ENCODE measurements around the gene PRR35. TPM values are rescaled to one million over a fixed set of nuclear protein-coding genes. Genes with fewer than 3 reads are reported as not detected.

Gene PRR35
- polyA plus RNA-seq, 1 donor, result not detected

GRCh38 chr16:552171-552570 lies 8.0 kb upstream of the PRR35 start:
- H3K4me1 ChIP-seq (ENCODE audit: control insufficient read depth, insufficient read depth, low read length), result no peaks in the 10 kb centered on the region
- no peak for DNase-seq
- no peak overlapping the region for H3K27ac ChIP-seq (ENCODE audit: low read length)
- peaks cover 19% of the 10 kb centered on the region for H3K9me3 ChIP-seq (ENCODE audit: control insufficient read depth, low read depth, low read length)
- H3K36me3 ChIP-seq (ENCODE audit: control insufficient read depth, insufficient read depth, low read length), result peaks cover 46% of the 10 kb centered on the region
- WGBS (ENCODE audit: insufficient coverage, low lambda C conversion rate), result no CpG with 5 or more reads among the region's 35 CpGs
- no peaks in the 10 kb centered on the region for H3K27me3 ChIP-seq (ENCODE audit: control insufficient read depth, insufficient read depth, low read length)
- H3K4me3 ChIP-seq (ENCODE audit: low read length), result no peak overlapping the region

DNA sequence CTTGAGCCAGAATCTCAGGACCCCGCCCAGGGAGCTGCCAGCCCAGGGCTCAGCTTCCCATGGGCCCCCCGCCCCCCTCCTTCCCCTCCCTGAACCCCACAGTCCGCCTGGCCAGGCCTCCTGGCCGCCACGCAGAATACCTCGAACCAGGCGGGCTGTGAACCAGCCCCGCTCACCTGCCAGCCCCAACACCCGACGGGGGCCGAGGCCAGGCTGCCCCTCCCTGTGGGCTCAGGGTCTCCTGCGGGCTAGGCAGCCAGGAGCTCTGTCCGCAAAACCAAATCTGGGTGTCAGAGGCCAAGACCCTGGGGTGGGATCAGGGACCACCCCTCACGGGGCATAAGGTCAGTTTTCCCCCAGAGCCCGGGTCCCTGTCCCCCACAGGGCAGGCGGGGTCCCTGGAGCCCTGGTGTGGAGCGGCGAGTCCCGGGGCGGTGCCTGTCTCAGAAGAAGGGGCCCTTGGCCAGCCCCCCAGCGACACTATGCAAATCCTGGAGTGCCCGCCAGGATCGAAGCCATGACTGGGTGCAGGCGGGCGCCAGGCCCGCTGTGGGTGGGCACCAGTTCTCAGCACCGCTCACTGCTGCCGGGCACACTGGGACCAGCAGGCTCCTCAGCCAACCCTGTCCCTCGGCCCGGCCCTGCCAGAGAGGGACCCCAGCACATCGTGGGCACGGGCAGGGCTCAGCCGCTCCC lies 6.4 kb upstream of the PRR35 start:
- Histone ChIP-seq H3K27me3 (ENCODE audit: control insufficient read depth, insufficient read depth, low read length) (peaks cover 10% of the 10 kb centered on the region), H3K27ac (ENCODE audit: low read length) (no peak overlapping the region), H3K9me3 (ENCODE audit: control insufficient read depth, low read depth, low read length) (peaks cover 15% of the 10 kb centered on the region), H3K4me1 (ENCODE audit: control insufficient read depth, insufficient read depth, low read length) (no peaks in the 10 kb centered on the region), H3K36me3 (ENCODE audit: control insufficient read depth, insufficient read depth, low read length) (peaks cover 39% of the 10 kb centered on the region), H3K4me3 (ENCODE audit: low read length) (no peak overlapping the region)
- DNase-seq, result no peak
- WGBS (ENCODE audit: insufficient coverage, low lambda C conversion rate), result no CpG with 5 or more reads among the region's 33 CpGs

- Histone ChIP-seq H3K36me3 (ENCODE audit: control insufficient read depth, insufficient read depth, low read length) (peaks cover 36% of the 10 kb centered on the region), H3K9me3 (ENCODE audit: control insufficient read depth, low read depth, low read length) (peaks cover 14% of the 10 kb centered on the region), H3K4me3 (ENCODE audit: low read length) (no peak overlapping the region), H3K27ac (ENCODE audit: low read length) (no peak overlapping the region), H3K4me1 (ENCODE audit: control insufficient read depth, insufficient read depth, low read length) (peaks cover 4% of the 10 kb centered on the region), H3K27me3 (ENCODE audit: control insufficient read depth, insufficient read depth, low read length) (peaks cover 15% of the 10 kb centered on the region)
- DNase-seq, result no peak
- no CpG with 5 or more reads among the region's 11 CpGs for WGBS (ENCODE audit: insufficient coverage, low lambda C conversion rate)
Measured at GRCh38 chr16:554297-554621, 5.9 kb upstream of the PRR35 start.

GRCh38 chr16:554640-555365 lies 5.4 kb upstream of the PRR35 start:
- Histone ChIP-seq H3K27ac (ENCODE audit: low read length) (no peak overlapping the region), H3K36me3 (ENCODE audit: control insufficient read depth, insufficient read depth, low read length) (peaks cover 31% of the 10 kb centered on the region), H3K27me3 (ENCODE audit: control insufficient read depth, insufficient read depth, low read length) (peaks cover 21% of the 10 kb centered on the region), H3K4me1 (ENCODE audit: control insufficient read depth, insufficient read depth, low read length) (peaks cover 7% of the 10 kb centered on the region), H3K9me3 (ENCODE audit: control insufficient read depth, low read depth, low read length) (peaks cover 9% of the 10 kb centered on the region), H3K4me3 (ENCODE audit: low read length) (no peak overlapping the region)
- DNase-seq, result no peak
- no CpG with 5 or more reads among the region's 54 CpGs for WGBS (ENCODE audit: insufficient coverage, low lambda C conversion rate)

DNA sequence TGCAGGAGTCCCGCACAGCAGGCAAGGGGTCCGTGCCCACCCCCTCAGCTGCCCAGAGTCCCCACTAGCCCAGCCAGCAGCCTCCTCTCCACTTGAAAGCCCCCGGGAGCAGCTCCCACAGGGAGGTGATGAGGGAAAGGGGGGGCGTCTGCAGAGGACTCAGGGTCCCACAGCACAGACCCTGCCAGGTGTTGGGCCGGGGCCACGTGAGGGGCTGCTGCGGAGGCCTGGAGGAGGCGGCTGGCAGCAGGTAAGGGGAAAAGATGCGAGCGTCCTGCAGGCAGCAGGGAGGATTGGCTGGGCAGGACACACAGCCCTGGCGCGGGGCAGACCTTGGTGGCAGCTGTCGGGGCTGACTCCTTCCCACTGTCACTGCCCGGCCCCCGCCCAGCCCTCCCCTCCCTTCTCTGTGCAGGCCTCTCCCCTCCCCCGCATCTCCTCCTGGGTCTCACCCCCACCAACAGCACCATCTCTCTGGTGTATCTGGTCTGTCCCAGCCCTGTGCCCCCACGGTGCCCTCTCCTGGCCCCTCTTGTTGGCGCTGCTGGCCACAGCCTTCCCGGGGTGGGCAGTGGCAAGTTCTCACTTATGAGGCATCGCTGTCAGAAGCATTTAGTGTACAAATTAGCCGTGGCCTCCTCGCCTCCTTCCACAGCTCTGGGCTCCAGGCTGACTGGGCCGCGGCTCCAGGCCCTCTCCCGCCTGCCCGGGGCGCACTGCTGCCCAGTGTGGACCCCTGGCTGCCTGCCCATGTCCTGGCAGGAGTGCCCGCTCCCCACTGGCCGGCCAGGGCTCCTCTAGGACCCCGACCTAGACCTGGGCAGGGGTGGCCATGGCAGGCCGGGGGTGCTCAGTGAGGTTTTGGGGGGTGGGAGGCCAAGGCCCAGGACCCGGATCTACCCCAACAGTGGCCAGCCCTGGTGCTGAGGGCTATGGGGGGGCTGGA lies 4.4 kb upstream of the PRR35 start:
- peaks cover 21% of the 10 kb centered on the region for H3K36me3 ChIP-seq (ENCODE audit: control insufficient read depth, insufficient read depth, low read length)
- no peak overlapping the region for H3K27ac ChIP-seq (ENCODE audit: low read length)
- H3K4me3 ChIP-seq (ENCODE audit: low read length), result no peak overlapping the region
- no CpG with 5 or more reads among the region's 32 CpGs for whole genome bisulfite sequencing (ENCODE audit: insufficient coverage, low lambda C conversion rate)
- H3K27me3 ChIP-seq (ENCODE audit: control insufficient read depth, insufficient read depth, low read length), result peaks cover 23% of the 10 kb centered on the region
- DNase-seq, result no peak
- peaks cover 7% of the 10 kb centered on the region for H3K4me1 ChIP-seq (ENCODE audit: control insufficient read depth, insufficient read depth, low read length)
- H3K9me3 ChIP-seq (ENCODE audit: control insufficient read depth, low read depth, low read length), result peaks cover 8% of the 10 kb centered on the region

GRCh38 chr16:556474-557173 lies 3.6 kb upstream of the PRR35 start:
- H3K27me3 ChIP-seq (ENCODE audit: control insufficient read depth, insufficient read depth, low read length), result peaks cover 31% of the 10 kb centered on the region
- no peak for DNase-seq
- H3K9me3 ChIP-seq (ENCODE audit: control insufficient read depth, low read depth, low read length), result peaks cover 14% of the 10 kb centered on the region
- no peak overlapping the region for H3K4me3 ChIP-seq (ENCODE audit: low read length)
- peaks cover 7% of the 10 kb centered on the region for H3K4me1 ChIP-seq (ENCODE audit: control insufficient read depth, insufficient read depth, low read length)
- no peak overlapping the region for H3K27ac ChIP-seq (ENCODE audit: low read length)
- no CpG with 5 or more reads among the region's 32 CpGs for WGBS (ENCODE audit: insufficient coverage, low lambda C conversion rate)
- H3K36me3 ChIP-seq (ENCODE audit: control insufficient read depth, insufficient read depth, low read length), result peaks cover 15% of the 10 kb centered on the region

DNA sequence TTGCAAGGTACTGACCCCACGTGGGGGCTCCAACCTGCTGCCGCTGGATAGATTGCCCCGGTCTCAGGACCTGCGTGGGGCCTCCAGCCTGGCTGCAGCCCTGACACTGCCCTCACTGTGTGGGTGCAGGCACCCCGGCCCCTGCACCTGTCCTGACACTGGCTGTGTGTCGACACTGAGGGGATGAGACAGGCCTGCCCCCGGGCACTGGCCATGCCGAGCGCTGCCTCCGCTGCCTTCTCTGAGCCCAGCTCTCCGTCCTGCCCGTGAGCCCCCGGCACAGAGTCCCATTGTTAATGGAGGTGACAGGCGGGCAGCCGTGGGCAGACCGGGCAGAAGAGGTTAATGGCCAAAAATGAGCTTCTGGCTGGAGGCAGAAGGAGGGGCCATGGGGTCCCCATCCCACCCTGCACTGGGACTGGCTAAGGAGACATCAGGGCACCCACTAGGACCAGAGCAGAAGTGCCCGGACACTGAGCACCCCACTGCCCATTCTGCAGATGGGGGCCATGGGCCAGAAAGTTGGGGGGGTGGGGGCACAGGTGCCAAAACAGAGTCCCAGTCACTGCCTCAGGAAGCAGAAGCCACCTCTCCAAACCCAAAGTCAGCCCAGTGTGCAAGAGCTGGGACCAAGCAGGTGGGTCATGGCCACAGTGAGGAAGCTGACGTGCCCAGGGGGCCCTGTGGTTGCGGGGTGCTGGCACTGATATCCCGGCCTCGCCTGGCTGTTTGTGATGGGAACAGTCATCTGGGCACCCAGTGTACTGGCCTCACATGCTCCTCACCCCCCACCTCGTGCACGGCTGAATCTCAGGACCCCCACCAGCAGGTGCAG lies 2.5 kb upstream of the PRR35 start:
- no peak for DNase-seq
- no CpG with 5 or more reads among the region's 23 CpGs for WGBS (ENCODE audit: insufficient coverage, low lambda C conversion rate)
- no peak overlapping the region for H3K27ac ChIP-seq (ENCODE audit: low read length)

DNA sequence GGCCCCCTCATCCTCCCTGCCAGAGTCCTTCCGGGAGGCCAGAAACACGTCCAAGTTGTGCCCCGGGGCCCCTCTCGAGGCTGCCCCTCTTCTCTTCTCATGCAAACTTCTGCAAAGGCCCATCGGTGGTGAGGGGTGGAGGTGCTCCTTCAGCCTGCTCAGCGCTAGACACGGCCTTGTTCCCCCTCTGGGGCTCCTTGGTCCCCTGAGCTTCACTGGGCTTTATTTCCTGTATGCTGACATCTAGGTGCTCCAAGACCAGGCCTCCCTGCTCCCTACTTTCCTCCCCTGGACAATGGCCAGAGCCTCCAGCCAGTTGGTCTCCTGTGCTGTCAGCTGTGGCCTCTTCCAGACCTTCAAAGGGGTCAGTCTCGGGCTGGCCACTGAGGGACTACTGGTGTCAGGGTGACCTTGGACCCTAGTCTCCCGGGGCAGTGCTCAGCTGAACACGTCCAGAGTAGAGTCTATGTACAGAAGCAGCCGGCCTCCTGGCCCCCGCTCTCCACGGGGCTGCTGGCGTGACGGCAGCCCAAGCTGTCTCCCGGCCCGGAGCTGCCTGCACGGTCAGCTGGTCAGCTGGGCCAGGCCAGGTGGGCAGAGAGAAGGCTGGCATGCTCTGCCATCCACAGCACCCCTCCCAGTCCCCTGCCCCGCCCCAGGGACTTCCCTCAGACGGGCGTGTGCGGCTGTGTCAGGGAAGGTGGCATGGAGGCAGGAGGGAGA lies 1.7 kb upstream of the PRR35 start:
- WGBS (ENCODE audit: insufficient coverage, low lambda C conversion rate), result no CpG with 5 or more reads among the region's 22 CpGs
- peaks cover 46% of the 10 kb centered on the region for H3K27me3 ChIP-seq (ENCODE audit: control insufficient read depth, insufficient read depth, low read length)

More for the DNA sequence above, 2.5 kb upstream of the PRR35 start:
- H3K9me3 ChIP-seq (ENCODE audit: control insufficient read depth, low read depth, low read length), result peaks cover 14% of the 10 kb centered on the region
- peaks cover 7% of the 10 kb centered on the region for H3K4me1 ChIP-seq (ENCODE audit: control insufficient read depth, insufficient read depth, low read length)
- no peak overlapping the region for H3K4me3 ChIP-seq (ENCODE audit: low read length)
- H3K27me3 ChIP-seq (ENCODE audit: control insufficient read depth, insufficient read depth, low read length), result peaks cover 42% of the 10 kb centered on the region
- peaks cover 6% of the 10 kb centered on the region for H3K36me3 ChIP-seq (ENCODE audit: control insufficient read depth, insufficient read depth, low read length)

DNA sequence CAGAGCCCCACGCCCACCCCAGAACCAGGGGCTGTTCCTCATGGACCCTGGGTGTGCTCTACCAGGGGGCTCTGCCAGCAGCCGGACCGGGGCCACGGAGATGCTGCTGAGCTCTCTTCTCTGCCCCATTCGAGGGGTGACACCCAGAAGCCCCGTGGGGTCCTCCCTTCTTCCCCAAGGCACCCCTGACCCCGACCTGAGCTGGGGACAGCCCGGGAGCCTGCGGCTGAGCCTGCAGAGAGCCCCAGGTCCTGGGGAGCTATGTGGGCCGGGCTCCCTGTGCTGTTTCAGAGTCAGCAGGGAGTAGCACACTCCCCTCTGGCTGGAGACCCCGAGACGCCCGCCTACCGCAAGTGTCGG lies 1.2 kb upstream of the PRR35 start:
- Histone ChIP-seq H3K27me3 (ENCODE audit: control insufficient read depth, insufficient read depth, low read length) (peaks cover 46% of the 10 kb centered on the region), H3K4me1 (ENCODE audit: control insufficient read depth, insufficient read depth, low read length) (peaks cover 7% of the 10 kb centered on the region), H3K9me3 (ENCODE audit: control insufficient read depth, low read depth, low read length) (peaks cover 14% of the 10 kb centered on the region), H3K36me3 (ENCODE audit: control insufficient read depth, insufficient read depth, low read length) (peaks cover 1% of the 10 kb centered on the region), H3K27ac (ENCODE audit: low read length) (no peak overlapping the region), H3K4me3 (ENCODE audit: low read length) (no peak overlapping the region)
- no CpG with 5 or more reads among the region's 15 CpGs for WGBS (ENCODE audit: insufficient coverage, low lambda C conversion rate)
- no peak for DNase-seq

More for the DNA sequence above, 1.7 kb upstream of the PRR35 start:
- H3K4me3 ChIP-seq (ENCODE audit: low read length), result no peak overlapping the region
- H3K4me1 ChIP-seq (ENCODE audit: control insufficient read depth, insufficient read depth, low read length), result peaks cover 7% of the 10 kb centered on the region
- H3K27ac ChIP-seq (ENCODE audit: low read length), result no peak overlapping the region
- peaks cover 14% of the 10 kb centered on the region for H3K9me3 ChIP-seq (ENCODE audit: control insufficient read depth, low read depth, low read length)
- DNase-seq, result no peak
- H3K36me3 ChIP-seq (ENCODE audit: control insufficient read depth, insufficient read depth, low read length), result peaks cover 4% of the 10 kb centered on the region
